Panc1 (cell line): ENCODE results near the gene SLC43A1. TPM values are rescaled to one million over a fixed set of nuclear protein-coding genes. Genes with fewer than 3 reads are reported as not detected.

ENCODE experiments used
- ATAC-seq: fragments of 200-7000 bp; cut with Tn5 transposase; 2 replicates; pipeline ENCODE4 v1.9.1; 2020; ENCODE audit warnings: mild to moderate bottlenecking, moderate library complexity
- BruUV-seq: library from RNA; stranded (reverse); fragments of 400-500 nt; replicated peaks from 2 replicates; lab custom pipeline; 2021; lab: Mats Ljungman, UMichigan
- CTCF ChIA-PET: fragments of 300-600 bp; sonication (Branson Sonifier 250); formaldehyde crosslinking; loops from one replicate; lab custom pipeline; 2022; ENCODE audit warnings: antibody characterized with exemption; lab: Charles Lee
- POLR2A ChIA-PET: fragments of 300-600 bp; sonication (Branson Sonifier 250); formaldehyde crosslinking; loops from one replicate; lab custom pipeline; 2022; ENCODE audit warnings: antibody characterized with exemption; lab: Charles Lee
- DNase-seq: peaks from one replicate; pipeline ENCODE4 v3.0.0-alpha.2; 2010; ENCODE audit warnings: low read depth, low spot score
- H3K27ac ChIP-seq: 2 replicates; pipeline ENCODE4 v1.5.1; 2011; ENCODE audit warnings: mild to moderate bottlenecking, low read length, inconsistent platforms
- H3K27me3 ChIP-seq: fragments of 200-500 bp; sonication (Bioruptor generic); 2 replicates; pipeline ENCODE4 v1.6.0; 2014; ENCODE audit warnings: low read length, inconsistent platforms; ENCODE audit not compliant: control insufficient read depth, insufficient read depth
- H3K36me3 ChIP-seq: fragments of 200-500 bp; sonication (Bioruptor generic); 2 replicates; pipeline ENCODE4 v1.5.1; 2014; ENCODE audit warnings: inconsistent platforms, mild to moderate bottlenecking, low read length, moderate library complexity; ENCODE audit not compliant: control insufficient read depth, insufficient read depth
- H3K4me1 ChIP-seq: 2 replicates; pipeline ENCODE4 v1.5.1; 2011; ENCODE audit warnings: inconsistent platforms, mild to moderate bottlenecking, low read length, moderate library complexity; ENCODE audit not compliant: control insufficient read depth, insufficient read depth
- H3K4me3 ChIP-seq, 2 experiments: 2 replicates each; pipeline ENCODE4 v1.5.1; 2011 to 2012; ENCODE audit warnings: low read depth in 2 of 2, low read length in 2 of 2, mild to moderate bottlenecking in 2 of 2, inconsistent platforms in 1 of 2, moderate library complexity in 1 of 2
- H3K9me3 ChIP-seq: fragments of 200-500 bp; sonication (Bioruptor generic); 2 replicates; pipeline ENCODE4 v1.5.1; 2014; ENCODE audit warnings: low read depth, mild to moderate bottlenecking, inconsistent platforms, low read length, moderate library complexity; ENCODE audit not compliant: control insufficient read depth, insufficient read depth
- POLR2AphosphoS5 ChIP-seq: IDR thresholded peaks from 2 replicates; pipeline ENCODE4 v1.6.1; 2012; ENCODE audit warnings: mild to moderate bottlenecking, low read depth, low read length, moderate library complexity
- SIN3A ChIP-seq: IDR thresholded peaks from 2 replicates; pipeline ENCODE4 v1.6.1; 2012; ENCODE audit warnings: low read depth, mild to moderate bottlenecking, low read length, moderate library complexity, borderline replicate concordance; ENCODE audit not compliant: insufficient read depth
- TCF7L2 ChIP-seq: IDR thresholded peaks from 2 replicates; pipeline ENCODE4 v1.6.1; 2011; ENCODE audit warnings: mild to moderate bottlenecking, low read depth, low read length, inconsistent platforms
- in situ Hi-C: cut with HindIII; loops from 2 replicates; pipeline ENCODE4 v1.10.0; 2016; ENCODE audit warnings: low sequenced_read_pairs, low pct_unique_long_range_greater_than_20kb
- intact Hi-C: fragments of 100-400 bp; cut with micrococcal nuclease; formaldehyde crosslinking; loops from one replicate; pipeline ENCODE4 v1.10.0; 2022; ENCODE audit not compliant: unreplicated experiment
- total RNA-seq: library from RNA; stranded (reverse); gene quantifications from one replicate; pipeline ENCODE4 v1.2.1, GENCODE V29; 2021; ENCODE audit not compliant: unreplicated experiment
- TF ChIP-seq, protein P1 (sequence below), 2 experiments: IDR thresholded peaks; 2 replicates each; pipeline ENCODE4 v1.6.1; 2011 to 2012; ENCODE audit warnings: low read depth in 2 of 2, control low read depth in 1 of 2, low read length in 1 of 2, mild to moderate bottlenecking in 1 of 2, moderate library complexity in 1 of 2; ENCODE audit not compliant: insufficient read depth in 1 of 2
- TF ChIP-seq, protein P2 (sequence below): fragments of 450-650 bp; IDR thresholded peaks from 2 replicates; pipeline ENCODE4 v1.5.1; 2017; ENCODE audit warnings: mild to moderate bottlenecking

SLC43A1 gene
- total RNA-seq, 1 experiment from 2014 or later, result 2.0 TPM

DNA sequence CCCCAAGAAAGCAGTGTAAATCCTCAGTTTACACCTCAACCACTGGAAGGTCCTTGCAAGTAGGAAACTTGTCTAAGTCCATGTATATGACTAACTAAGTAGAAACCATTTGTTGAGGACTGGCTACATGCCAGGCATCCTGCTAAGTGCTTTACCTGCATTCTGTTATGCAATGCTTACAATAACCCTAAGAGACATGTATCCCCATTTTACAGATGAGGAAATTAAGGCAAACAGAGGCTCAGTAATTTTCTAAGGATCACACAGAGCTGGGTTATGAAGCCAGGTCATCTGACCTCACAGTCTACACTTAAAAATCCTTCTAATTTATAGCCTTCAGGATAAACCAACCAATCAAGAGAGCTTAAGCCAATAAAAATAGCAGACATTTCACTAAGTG is 13.5 kb upstream of the SLC43A1 start:
- POLR2A ChIA-PET, result no interaction called here
- no peak for TF ChIP-seq SIN3A
- no peak for TF ChIP-seq TCF7L2
- TF ChIP-seq, protein P1, sequence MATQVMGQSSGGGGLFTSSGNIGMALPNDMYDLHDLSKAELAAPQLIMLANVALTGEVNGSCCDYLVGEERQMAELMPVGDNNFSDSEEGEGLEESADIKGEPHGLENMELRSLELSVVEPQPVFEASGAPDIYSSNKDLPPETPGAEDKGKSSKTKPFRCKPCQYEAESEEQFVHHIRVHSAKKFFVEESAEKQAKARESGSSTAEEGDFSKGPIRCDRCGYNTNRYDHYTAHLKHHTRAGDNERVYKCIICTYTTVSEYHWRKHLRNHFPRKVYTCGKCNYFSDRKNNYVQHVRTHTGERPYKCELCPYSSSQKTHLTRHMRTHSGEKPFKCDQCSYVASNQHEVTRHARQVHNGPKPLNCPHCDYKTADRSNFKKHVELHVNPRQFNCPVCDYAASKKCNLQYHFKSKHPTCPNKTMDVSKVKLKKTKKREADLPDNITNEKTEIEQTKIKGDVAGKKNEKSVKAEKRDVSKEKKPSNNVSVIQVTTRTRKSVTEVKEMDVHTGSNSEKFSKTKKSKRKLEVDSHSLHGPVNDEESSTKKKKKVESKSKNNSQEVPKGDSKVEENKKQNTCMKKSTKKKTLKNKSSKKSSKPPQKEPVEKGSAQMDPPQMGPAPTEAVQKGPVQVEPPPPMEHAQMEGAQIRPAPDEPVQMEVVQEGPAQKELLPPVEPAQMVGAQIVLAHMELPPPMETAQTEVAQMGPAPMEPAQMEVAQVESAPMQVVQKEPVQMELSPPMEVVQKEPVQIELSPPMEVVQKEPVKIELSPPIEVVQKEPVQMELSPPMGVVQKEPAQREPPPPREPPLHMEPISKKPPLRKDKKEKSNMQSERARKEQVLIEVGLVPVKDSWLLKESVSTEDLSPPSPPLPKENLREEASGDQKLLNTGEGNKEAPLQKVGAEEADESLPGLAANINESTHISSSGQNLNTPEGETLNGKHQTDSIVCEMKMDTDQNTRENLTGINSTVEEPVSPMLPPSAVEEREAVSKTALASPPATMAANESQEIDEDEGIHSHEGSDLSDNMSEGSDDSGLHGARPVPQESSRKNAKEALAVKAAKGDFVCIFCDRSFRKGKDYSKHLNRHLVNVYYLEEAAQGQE (IDR thresholded peaks at IDR 0.05; ENCODE audit: insufficient read depth in 1 of 2, low read depth in 2 of 2, low read length in 1 of 2), result no peak
- TF ChIP-seq, protein P2, sequence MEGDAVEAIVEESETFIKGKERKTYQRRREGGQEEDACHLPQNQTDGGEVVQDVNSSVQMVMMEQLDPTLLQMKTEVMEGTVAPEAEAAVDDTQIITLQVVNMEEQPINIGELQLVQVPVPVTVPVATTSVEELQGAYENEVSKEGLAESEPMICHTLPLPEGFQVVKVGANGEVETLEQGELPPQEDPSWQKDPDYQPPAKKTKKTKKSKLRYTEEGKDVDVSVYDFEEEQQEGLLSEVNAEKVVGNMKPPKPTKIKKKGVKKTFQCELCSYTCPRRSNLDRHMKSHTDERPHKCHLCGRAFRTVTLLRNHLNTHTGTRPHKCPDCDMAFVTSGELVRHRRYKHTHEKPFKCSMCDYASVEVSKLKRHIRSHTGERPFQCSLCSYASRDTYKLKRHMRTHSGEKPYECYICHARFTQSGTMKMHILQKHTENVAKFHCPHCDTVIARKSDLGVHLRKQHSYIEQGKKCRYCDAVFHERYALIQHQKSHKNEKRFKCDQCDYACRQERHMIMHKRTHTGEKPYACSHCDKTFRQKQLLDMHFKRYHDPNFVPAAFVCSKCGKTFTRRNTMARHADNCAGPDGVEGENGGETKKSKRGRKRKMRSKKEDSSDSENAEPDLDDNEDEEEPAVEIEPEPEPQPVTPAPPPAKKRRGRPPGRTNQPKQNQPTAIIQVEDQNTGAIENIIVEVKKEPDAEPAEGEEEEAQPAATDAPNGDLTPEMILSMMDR, result no peak
- TF ChIP-seq POLR2AphosphoS5, result no peak
- intact Hi-C loops, result loop anchor here (5.0 kb wide), 1 partner anchor 37 kb away; no protein-coding TSS in a partner anchor
- in situ Hi-C loops, result no loop called here
- no peak for ATAC-seq
- Histone ChIP-seq H3K36me3 (peaks cover 12% of the 10 kb centered on the region), H3K27me3 (no peaks in the 10 kb centered on the region), H3K4me1 (peaks cover 13% of the 10 kb centered on the region), H3K9me3 (no peaks in the 10 kb centered on the region), H3K27ac (no peak overlapping the region), H3K4me3 (no peak overlapping the region)
- no peak for DNase-seq
- CTCF ChIA-PET, result interaction anchor here (0.6 kb wide), 1 partner anchor 281 kb away, joined by 3 read pairs; no protein-coding TSS in a partner anchor
- BruUV-seq, result no TSS peak

DNA sequence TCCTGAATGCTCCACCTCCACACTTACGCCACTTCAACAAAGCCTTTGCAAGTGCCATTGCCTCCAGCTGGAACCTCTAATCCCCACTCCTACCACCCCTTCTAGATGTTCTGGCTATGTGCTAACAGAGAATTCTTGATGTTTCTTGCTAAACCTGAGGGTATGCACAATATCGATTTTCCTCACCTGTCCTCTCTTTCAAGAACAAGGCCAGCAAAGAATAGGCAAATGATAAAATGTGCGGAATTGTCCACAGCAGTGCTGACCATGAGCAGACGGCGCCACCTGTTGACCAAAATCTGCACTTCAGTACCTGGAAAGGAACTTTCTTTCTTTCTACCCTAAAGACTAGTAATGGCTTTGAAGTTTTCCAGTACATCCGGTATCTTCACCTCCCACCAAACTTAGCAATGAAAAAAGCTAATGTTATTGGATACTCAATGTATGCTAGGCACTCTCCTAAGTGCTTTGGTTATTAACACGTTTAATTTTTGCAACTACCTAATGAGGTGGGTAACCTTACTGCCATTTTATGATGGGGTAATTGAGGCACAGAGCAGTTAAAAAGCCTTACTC is 11.6 kb upstream of the SLC43A1 start:
- TF ChIP-seq, protein P2, result peak; percentile 92
- TF ChIP-seq POLR2AphosphoS5 (no peak), TCF7L2 (peak; percentile 27; the same call in 1 of the 2 replicates)
- peak; percentile 42 for DNase-seq
- ATAC-seq, result no peak
- intact Hi-C loops (loop anchor here (2.0 to 5.0 kb wide), 2 partner anchors 35 to 68 kb away; no protein-coding TSS in a partner anchor), in situ Hi-C loops (no loop called here)
- H3K4me1 ChIP-seq, result peaks cover 13% of the 10 kb centered on the region
- no peaks in the 10 kb centered on the region for H3K27me3 ChIP-seq
- H3K36me3 ChIP-seq, result peaks cover 12% of the 10 kb centered on the region
- ChIA-PET CTCF (interaction anchor here (1.2 to 2.7 kb wide), 3 partner anchors 34 to 69 kb away, joined by 5 to 17 read pairs (median 9); no protein-coding TSS in a partner anchor), POLR2A (no interaction called here)
- no TSS peak for BruUV-seq
- H3K4me3 ChIP-seq, result no peak overlapping the region
- H3K9me3 ChIP-seq, result no peaks in the 10 kb centered on the region
- no peak overlapping the region for H3K27ac ChIP-seq
